Adrenal gland (tissue), 5 donors: ENCODE measurements around the gene CALML3.

Experiments
- POLR2A ChIP-seq, 2 donors: fragments of 450-650 bp; IDR thresholded peaks; one replicate each; pipeline ENCODE4 v1.6.1; 2017; ENCODE audit warnings: antibody characterized with exemption in 2 of 2, mild to moderate bottlenecking in 2 of 2, moderate library complexity in 1 of 2
- TF ChIP-seq, protein P1 (sequence below), 6 experiments: fragments of 450-650 bp in 4 of 6; fragments of 200-600 bp in 2 of 6; sonication (generic) in 1 of 6; IDR thresholded peaks; 1 replicate in 5 of 6; 2 replicates in 1 of 6; pipeline versions ENCODE4 v1.5.1 to v1.8.0; 2016 to 2021; ENCODE audit warnings: antibody characterized with exemption in 6 of 6, mild to moderate bottlenecking in 2 of 6, moderate library complexity in 1 of 6
- donor health status: DM: no; HTN: no; CAD: no.

DNA sequence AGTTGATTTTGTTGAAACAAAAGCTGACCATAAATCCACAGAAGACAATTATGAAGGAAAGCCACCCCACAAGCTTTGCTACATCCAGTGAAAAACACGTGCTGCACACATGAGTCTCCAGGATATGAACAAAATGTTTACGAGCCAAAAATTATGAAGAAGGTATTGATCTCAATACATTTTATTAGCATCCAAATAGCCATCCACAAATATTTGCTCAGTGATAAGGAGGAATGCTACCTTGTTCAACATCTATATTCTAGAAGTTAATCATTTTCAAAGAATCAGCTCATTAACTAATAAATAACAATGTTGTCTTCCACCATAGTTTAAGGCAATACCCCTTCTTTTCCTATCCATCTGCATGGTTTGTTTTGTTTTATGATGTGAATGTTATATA lies 42.7 kb downstream of the CALML3 start:
- TF ChIP-seq, protein P1, sequence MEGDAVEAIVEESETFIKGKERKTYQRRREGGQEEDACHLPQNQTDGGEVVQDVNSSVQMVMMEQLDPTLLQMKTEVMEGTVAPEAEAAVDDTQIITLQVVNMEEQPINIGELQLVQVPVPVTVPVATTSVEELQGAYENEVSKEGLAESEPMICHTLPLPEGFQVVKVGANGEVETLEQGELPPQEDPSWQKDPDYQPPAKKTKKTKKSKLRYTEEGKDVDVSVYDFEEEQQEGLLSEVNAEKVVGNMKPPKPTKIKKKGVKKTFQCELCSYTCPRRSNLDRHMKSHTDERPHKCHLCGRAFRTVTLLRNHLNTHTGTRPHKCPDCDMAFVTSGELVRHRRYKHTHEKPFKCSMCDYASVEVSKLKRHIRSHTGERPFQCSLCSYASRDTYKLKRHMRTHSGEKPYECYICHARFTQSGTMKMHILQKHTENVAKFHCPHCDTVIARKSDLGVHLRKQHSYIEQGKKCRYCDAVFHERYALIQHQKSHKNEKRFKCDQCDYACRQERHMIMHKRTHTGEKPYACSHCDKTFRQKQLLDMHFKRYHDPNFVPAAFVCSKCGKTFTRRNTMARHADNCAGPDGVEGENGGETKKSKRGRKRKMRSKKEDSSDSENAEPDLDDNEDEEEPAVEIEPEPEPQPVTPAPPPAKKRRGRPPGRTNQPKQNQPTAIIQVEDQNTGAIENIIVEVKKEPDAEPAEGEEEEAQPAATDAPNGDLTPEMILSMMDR (IDR thresholded peaks at IDR 0.05) = no peak
- TF ChIP-seq POLR2A (IDR thresholded peaks at IDR 0.05) = no peak
